ENCODE data around the gene IPO13.

The IPO13 gene

DNA sequence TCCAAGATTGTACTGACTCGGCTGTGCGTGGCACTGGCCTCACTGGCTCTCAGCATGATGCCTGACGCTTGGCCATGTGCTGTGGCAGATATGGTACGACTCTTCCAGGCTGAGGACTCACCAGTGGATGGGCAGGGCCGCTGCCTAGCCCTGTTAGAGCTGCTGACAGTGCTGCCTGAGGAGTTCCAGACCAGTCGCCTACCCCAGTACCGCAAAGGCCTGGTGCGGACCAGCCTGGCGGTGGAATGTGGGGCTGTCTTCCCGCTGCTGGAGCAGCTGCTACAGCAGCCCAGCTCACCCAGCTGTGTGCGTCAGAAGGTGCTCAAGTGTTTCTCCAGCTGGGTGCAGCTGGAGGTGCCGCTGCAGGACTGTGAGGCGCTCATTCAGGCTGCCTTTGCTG lies 2.9 kb downstream of the IPO13 start:
- ChIA-PET CTCF (interaction anchor here (1.0 to 10.1 kb wide), 5 partner anchors 17 to 187 kb away, joined by 3 to 167 read pairs (median 5); partner anchors contain the start of gene ARTN), POLR2A (no interaction called here)
- TF ChIP-seq, protein P1, sequence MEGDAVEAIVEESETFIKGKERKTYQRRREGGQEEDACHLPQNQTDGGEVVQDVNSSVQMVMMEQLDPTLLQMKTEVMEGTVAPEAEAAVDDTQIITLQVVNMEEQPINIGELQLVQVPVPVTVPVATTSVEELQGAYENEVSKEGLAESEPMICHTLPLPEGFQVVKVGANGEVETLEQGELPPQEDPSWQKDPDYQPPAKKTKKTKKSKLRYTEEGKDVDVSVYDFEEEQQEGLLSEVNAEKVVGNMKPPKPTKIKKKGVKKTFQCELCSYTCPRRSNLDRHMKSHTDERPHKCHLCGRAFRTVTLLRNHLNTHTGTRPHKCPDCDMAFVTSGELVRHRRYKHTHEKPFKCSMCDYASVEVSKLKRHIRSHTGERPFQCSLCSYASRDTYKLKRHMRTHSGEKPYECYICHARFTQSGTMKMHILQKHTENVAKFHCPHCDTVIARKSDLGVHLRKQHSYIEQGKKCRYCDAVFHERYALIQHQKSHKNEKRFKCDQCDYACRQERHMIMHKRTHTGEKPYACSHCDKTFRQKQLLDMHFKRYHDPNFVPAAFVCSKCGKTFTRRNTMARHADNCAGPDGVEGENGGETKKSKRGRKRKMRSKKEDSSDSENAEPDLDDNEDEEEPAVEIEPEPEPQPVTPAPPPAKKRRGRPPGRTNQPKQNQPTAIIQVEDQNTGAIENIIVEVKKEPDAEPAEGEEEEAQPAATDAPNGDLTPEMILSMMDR (IDR thresholded peaks at IDR 0.05; ENCODE audit: insufficient read depth, low read length, missing control alignments), result no peak
- DNase-seq (ENCODE audit: low read depth, low spot score), result no peak
- no peak overlapping the region for H3K4me3 ChIP-seq (ENCODE audit: low read depth, low read length)

DNA sequence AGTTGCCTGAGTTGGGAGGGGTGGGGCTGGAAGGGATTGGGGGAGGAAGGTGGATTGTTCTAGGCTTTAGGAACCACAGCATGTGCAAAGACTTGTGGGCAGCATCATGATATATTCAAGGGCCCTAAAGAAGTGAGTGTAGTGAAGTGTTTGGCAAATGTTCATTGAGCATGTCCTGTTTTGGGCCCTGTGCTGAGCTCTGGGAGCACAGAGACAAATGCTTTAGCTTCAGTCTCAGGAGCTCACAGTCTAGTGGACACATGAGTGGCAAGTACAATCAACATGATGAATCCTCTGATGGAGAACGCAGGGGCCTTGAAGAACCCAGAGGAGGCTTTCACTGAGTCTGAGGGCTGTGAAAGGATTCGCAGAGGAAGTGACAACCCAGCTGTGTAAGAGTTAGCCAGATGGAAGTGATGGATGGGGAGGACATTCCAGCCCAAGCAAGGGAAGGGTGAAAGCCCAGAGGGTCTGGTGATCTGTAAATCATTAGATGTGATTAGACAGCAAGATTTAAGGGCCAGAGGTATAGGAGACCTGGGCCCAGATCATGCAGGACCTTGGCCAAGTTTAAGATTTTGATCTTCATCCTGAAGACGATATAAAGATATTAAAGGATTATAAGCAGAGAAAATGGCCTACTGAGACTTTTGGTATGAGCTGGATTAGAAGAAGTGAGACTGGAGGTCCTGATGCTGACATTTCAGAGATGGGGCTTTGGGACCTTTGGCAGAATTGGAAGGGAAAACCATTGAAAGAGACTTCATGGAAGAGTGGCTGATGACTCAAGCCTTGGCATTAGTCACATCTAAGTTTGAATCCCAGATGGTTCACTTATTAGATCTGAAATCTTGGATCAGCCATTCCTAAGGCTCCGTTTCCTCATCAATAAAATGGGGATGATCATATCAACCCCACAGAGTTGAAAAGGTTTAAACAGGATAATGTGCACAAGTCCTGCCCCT lies 4.6 kb downstream of the IPO13 start:
- TF ChIP-seq, protein P1 (IDR thresholded peaks at IDR 0.05; ENCODE audit: insufficient read depth, low read length, missing control alignments), result no peak
- CTCF ChIA-PET, result interaction anchor here (1.5 to 10.1 kb wide), 4 partner anchors 10 to 188 kb away, joined by 4 to 167 read pairs (median 6); partner anchors contain the start of gene ARTN
- POLR2A ChIA-PET, result interaction anchor here (0.6 kb wide), 1 partner anchor 24 kb away, joined by 4 read pairs; no protein-coding TSS in a partner anchor
- no peak overlapping the region for H3K4me3 ChIP-seq (ENCODE audit: low read depth, low read length)
- no peak for DNase-seq (ENCODE audit: low read depth, low spot score)

DNA sequence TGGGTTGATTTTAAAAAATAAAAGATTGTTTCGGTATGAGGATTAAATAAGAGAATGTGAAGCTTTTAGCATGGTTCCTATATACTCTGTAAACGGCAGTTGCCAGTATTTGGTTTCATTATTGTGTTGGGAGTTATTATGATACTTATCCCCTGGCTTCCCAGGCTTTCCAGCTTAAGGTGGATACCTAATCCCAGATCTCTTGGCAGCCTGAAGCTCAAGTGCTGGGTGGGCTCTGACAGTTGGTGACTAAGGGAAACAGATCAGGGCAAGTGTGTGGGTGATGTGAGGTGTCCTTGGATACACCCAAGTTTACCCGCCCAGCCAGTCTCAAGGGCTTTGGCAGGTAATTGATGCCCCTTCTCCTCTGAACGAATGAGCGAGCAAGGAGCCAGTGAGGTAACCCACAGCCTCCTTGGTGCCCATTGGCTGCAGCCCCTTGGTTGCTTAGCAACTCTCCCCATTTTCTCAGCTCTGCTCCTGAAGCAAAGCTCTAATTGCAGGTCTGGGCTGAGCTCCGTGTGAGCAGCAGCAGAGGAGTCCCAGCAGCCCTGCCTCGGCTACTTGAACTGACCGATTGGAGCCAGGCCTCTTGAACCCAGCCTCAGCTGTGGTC lies 6.1 kb downstream of the IPO13 start:
- TF ChIP-seq, protein P1 (IDR thresholded peaks at IDR 0.05; ENCODE audit: insufficient read depth, low read length, missing control alignments), result no peak
- ChIA-PET POLR2A (no interaction called here), CTCF (interaction anchor here (1.3 to 2.1 kb wide), 2 partner anchors 95 to 189 kb away, joined by 4 to 6 read pairs; no protein-coding TSS in a partner anchor)
- no peak for DNase-seq (ENCODE audit: low read depth, low spot score)
- H3K4me3 ChIP-seq (ENCODE audit: low read depth, low read length), result no peak overlapping the region

DNA sequence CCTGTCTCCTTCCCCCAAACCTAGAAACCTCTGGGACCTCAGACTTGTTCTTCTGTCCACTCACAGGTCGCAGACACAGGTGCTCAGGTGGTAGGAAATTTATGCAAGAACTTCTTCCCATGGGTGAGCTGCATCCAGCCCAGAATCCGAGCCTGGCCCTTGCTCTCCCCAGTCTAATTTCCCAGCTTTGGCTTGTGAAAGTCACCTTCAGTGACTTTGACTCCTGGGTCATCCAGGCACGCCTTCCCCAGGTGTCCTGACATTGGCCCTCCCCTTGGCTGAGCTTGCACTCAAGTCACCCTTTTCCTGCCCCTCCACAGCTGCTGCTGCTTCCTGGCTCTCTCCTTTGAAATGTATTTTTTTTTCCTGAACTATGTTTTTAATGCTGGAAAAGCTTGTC lies 6.6 kb downstream of the IPO13 start:
- ChIA-PET POLR2A (no interaction called here), CTCF (interaction anchor here (1.3 to 2.9 kb wide), 3 partner anchors 19 to 190 kb away, joined by 4 to 18 read pairs (median 11); partner anchors contain the start of gene ARTN)
- TF ChIP-seq, protein P1 (IDR thresholded peaks at IDR 0.05; ENCODE audit: insufficient read depth, low read length, missing control alignments), result no peak
- no peak overlapping the region for H3K4me3 ChIP-seq (ENCODE audit: low read depth, low read length)
- DNase-seq (ENCODE audit: low read depth, low spot score), result no peak

DNA sequence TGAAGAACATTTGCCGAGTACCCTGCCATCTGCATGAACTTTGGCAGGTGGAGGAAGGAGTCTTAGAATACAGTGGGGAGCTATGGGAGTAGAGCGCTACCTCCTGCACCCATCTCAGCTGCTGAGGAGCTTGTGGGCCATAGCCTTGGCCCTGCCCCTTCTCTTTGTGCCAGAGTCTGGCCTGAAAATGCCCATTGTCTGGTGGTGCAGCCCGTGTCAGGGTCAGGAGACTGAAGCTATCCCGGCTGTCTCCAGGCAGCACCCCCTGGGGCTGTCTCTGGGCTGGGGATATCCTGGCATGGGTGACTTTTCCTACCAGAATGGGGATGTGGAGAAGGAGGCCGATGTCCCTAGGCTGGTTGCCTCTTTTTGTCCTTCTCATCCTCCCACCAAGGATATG lies 7.3 kb downstream of the IPO13 start:
- TF ChIP-seq, protein P1 (IDR thresholded peaks at IDR 0.05; ENCODE audit: insufficient read depth, low read length, missing control alignments), result no peak
- no peak for DNase-seq (ENCODE audit: low read depth, low spot score)
- CTCF ChIA-PET, result interaction anchor here (1.3 to 2.9 kb wide), 3 partner anchors 19 to 190 kb away, joined by 4 to 18 read pairs (median 11); partner anchors contain the start of gene ARTN
- POLR2A ChIA-PET, result no interaction called here
- no peak overlapping the region for H3K4me3 ChIP-seq (ENCODE audit: low read depth, low read length)
